ENCODE data around the gene MYORG. TPM values are rescaled to one million over a fixed set of nuclear protein-coding genes. Genes with fewer than 3 reads are reported as not detected.

The MYORG gene
- total RNA-seq, 2 donors from 2014 or later, result 7.4 to 12.1 TPM

DNA sequence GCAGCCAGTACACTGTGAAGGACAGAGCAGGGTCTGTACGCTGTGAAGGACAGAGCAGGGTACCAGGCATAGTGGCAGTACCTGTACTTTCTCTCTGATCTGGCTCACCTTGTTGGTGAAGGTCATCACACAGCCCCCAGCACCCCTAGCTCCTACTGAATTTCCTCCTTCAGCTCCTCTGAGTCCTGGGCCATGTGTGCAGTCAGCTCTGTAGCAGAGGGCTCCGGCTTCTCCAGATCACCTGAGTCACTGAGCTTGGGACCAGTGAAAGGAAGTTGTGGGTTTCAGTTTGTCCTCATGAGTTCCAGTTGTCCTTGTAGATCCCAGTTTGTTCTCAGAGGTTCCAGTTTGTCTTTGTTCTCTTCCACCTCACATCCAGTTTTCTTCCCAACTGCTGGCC lies 41.8 kb downstream of the MYORG start:
- peaks cover 13% of the 10 kb centered on the region for H3K36me3 ChIP-seq
- no peaks in the 10 kb centered on the region for H3K27me3 ChIP-seq (replicated peaks; ENCODE audit: insufficient read depth)
- no peak overlapping the region for H3K4me3 ChIP-seq
- ATAC-seq (ENCODE audit: insufficient number of reproducible peaks, low FRiP score, low read depth), result no peak
- H3K9me3 ChIP-seq, result no peaks in the 10 kb centered on the region
- H3K4me1 ChIP-seq (ENCODE audit: control insufficient read depth in 1 of 2, low read depth in 2 of 2), result peaks cover 7 to 10% of the 10 kb centered on the region in 2 donors
- no peak overlapping the region for H3K27ac ChIP-seq
- TF ChIP-seq, protein P1, sequence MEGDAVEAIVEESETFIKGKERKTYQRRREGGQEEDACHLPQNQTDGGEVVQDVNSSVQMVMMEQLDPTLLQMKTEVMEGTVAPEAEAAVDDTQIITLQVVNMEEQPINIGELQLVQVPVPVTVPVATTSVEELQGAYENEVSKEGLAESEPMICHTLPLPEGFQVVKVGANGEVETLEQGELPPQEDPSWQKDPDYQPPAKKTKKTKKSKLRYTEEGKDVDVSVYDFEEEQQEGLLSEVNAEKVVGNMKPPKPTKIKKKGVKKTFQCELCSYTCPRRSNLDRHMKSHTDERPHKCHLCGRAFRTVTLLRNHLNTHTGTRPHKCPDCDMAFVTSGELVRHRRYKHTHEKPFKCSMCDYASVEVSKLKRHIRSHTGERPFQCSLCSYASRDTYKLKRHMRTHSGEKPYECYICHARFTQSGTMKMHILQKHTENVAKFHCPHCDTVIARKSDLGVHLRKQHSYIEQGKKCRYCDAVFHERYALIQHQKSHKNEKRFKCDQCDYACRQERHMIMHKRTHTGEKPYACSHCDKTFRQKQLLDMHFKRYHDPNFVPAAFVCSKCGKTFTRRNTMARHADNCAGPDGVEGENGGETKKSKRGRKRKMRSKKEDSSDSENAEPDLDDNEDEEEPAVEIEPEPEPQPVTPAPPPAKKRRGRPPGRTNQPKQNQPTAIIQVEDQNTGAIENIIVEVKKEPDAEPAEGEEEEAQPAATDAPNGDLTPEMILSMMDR (IDR thresholded peaks at IDR 0.05), result no peak
- no peak for DNase-seq (ENCODE audit: low spot score)

- DNase-seq (ENCODE audit: low spot score), result no peak
- no peak overlapping the region for H3K4me3 ChIP-seq
- H3K36me3 ChIP-seq, result peaks cover 9% of the 10 kb centered on the region
- ATAC-seq (ENCODE audit: insufficient number of reproducible peaks, low FRiP score, low read depth), result no peak
- H3K27ac ChIP-seq, result no peak overlapping the region
- peaks cover 7 to 11% of the 10 kb centered on the region in 2 donors for H3K4me1 ChIP-seq (ENCODE audit: control insufficient read depth in 1 of 2, low read depth in 2 of 2)
- TF ChIP-seq, protein P1 (IDR thresholded peaks at IDR 0.05), result no peak
- no peaks in the 10 kb centered on the region for H3K27me3 ChIP-seq (replicated peaks; ENCODE audit: insufficient read depth)
- no peaks in the 10 kb centered on the region for H3K9me3 ChIP-seq
These were observed 42.3 kb downstream of the MYORG start for GRCh38 chr9:34334337-34334824.

- H3K27me3 ChIP-seq (replicated peaks; ENCODE audit: insufficient read depth), result no peaks in the 10 kb centered on the region
- H3K4me3 ChIP-seq, result no peak overlapping the region
- H3K9me3 ChIP-seq, result no peaks in the 10 kb centered on the region
- peaks cover 4% of the 10 kb centered on the region for H3K36me3 ChIP-seq
- DNase-seq (ENCODE audit: low spot score) (no peak), ATAC-seq (ENCODE audit: insufficient number of reproducible peaks, low FRiP score, low read depth) (no peak)
- peaks cover 7 to 12% of the 10 kb centered on the region in 2 donors for H3K4me1 ChIP-seq (ENCODE audit: control insufficient read depth in 1 of 2, low read depth in 2 of 2)
- TF ChIP-seq, protein P1 (IDR thresholded peaks at IDR 0.05), result no peak
- no peak overlapping the region for H3K27ac ChIP-seq
These were observed 42.9 kb downstream of the MYORG start for GRCh38 chr9:34333836-34334235.

GRCh38 chr9:34332076-34332964 lies 44.4 kb downstream of the MYORG start:
- DNase-seq (ENCODE audit: low spot score), result no peak
- no peak overlapping the region for H3K4me3 ChIP-seq
- peaks cover 7 to 19% of the 10 kb centered on the region in 2 donors for H3K4me1 ChIP-seq (ENCODE audit: control insufficient read depth in 1 of 2, low read depth in 2 of 2)
- H3K27ac ChIP-seq, result no peak overlapping the region
- no peaks in the 10 kb centered on the region for H3K9me3 ChIP-seq
- H3K36me3 ChIP-seq, result no peaks in the 10 kb centered on the region
- no peaks in the 10 kb centered on the region for H3K27me3 ChIP-seq (replicated peaks; ENCODE audit: insufficient read depth)
- no peak for ATAC-seq (ENCODE audit: insufficient number of reproducible peaks, low FRiP score, low read depth)
- TF ChIP-seq, protein P1 (IDR thresholded peaks at IDR 0.05), result peak; percentile 57

- H3K4me3 ChIP-seq, result no peak overlapping the region
- DNase-seq (ENCODE audit: low spot score), result no peak
- TF ChIP-seq, protein P1 (IDR thresholded peaks at IDR 0.05), result no peak
- H3K27ac ChIP-seq, result no peak overlapping the region
- no peaks in the 10 kb centered on the region for H3K36me3 ChIP-seq
- H3K9me3 ChIP-seq, result no peaks in the 10 kb centered on the region
- H3K27me3 ChIP-seq (replicated peaks; ENCODE audit: insufficient read depth), result no peaks in the 10 kb centered on the region
- peaks cover 7 to 19% of the 10 kb centered on the region in 2 donors for H3K4me1 ChIP-seq (ENCODE audit: control insufficient read depth in 1 of 2, low read depth in 2 of 2)
- no peak for ATAC-seq (ENCODE audit: insufficient number of reproducible peaks, low FRiP score, low read depth)
These were observed 45.5 kb downstream of the MYORG start for GRCh38 chr9:34331196-34331595.
